ENCODE measurements around the gene FGF18.

- TF ChIP-seq CTCF (IDR thresholded peaks at IDR 0.05) = no peak
- no peak for TF ChIP-seq POLR2AphosphoS5 (IDR thresholded peaks at IDR 0.05)
- TF ChIP-seq POLR2A (IDR thresholded peaks at IDR 0.05) = no peak
These were observed 86.1 kb downstream of the FGF18 start for GRCh38 chr5:171505473-171506043.
